HG02840 (cell line): ENCODE results near the gene PSMC3IP.
A peak's percentile ranks its signal among the peaks of the same experiment; 100 is the strongest.
"Not testable (repeated sequence)": the region's sequence is repeated elsewhere in the genome, so short reads cannot be mapped to it uniquely, and the experiment has no call there.

Experiments
- ATAC-seq: cut with Tn5 transposase; IDR thresholded peaks from one replicate; pipeline ENCODE4 v1.9.1; 2021; ENCODE audit warnings: mild to moderate bottlenecking, moderate library complexity, moderate number of reproducible peaks; ENCODE audit not compliant: unreplicated experiment, low FRiP score

PSMC3IP gene, protein sequence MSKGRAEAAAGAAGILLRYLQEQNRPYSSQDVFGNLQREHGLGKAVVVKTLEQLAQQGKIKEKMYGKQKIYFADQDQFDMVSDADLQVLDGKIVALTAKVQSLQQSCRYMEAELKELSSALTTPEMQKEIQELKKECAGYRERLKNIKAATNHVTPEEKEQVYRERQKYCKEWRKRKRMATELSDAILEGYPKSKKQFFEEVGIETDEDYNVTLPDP

DNA sequence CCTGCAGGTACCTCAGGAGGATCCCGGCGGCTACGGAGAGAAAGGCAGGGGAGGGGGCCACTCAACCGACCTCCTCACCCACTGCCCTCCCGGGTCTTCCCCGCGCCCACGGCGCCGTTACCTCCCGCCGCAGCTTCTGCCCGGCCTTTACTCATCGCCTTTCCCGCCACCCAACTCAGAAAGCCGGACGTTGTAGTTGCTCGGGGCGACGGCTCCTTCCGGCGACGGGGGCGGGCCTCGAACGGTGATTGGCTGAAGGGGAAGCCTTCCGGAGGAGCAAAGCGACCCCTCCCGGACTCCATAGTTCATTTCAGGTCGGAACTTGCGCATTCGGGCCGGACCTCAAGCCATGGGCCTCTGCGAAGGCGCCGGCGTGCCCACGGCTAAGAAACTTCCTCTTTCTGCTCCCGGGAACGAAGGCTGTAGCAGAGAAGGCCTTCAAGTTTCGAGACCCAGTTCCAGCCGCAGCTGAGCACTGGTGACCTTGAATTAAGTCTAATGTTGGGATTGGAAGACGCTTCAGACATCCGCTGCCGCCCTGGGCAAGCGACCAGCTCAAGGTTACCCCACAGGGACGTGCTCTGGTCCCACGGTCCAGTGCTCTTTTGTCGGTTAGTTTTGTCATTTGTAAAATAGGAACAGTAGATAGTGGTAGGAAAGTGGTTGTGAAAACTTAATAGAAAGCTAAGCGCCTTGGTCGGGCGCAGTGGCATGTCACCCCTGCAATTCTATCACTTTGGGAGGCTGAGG, at the start of gene PSMC3IP:
Gene PSMC3IP, minus strand, starts transcription at position 198 of the 750 bp plus-strand sequence. Its CDS starts 43 bp downstream, at position 155.
- ATAC-seq = peak; percentile 61

DNA sequence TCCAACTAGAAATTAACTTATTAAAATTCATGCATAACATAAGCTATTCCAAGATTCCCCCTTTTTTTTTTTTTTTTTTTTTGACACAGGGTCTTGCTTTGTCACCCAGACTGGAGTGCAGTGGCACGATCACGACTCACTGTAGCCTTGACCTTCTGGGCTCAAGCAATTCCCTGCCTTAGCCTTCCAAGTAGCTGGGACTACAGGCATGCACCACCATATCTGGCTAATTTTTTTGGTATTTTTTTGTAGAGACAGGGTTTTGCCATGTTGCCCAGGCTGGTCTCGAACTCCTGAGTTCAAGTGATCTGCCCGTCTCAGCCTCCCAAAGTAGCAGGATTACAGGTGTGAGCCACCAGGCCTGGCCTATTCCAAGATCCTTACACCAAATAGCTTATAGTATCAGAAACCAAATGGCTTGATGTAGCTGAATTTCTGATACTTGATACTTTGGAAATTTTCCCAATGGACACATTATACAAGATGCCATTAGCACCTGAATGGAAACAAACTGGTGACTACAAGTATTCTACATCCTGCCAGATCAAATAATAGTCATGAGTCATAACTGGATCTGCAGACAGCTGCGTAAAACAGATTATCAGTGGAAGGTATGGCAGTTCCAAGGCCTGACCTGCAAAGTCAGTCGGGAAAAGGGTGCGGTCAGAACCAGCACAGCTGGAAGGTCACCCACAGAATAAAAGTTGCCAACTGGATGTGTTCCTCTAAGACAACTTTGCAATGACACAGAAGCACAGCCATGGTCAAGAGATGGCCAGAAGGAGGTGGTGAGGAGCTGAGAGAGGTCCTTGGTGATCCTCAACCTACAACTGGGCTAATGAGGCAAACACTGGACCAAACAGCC, 46.4 kb upstream of the PSMC3IP start:
- no peak for ATAC-seq

DNA sequence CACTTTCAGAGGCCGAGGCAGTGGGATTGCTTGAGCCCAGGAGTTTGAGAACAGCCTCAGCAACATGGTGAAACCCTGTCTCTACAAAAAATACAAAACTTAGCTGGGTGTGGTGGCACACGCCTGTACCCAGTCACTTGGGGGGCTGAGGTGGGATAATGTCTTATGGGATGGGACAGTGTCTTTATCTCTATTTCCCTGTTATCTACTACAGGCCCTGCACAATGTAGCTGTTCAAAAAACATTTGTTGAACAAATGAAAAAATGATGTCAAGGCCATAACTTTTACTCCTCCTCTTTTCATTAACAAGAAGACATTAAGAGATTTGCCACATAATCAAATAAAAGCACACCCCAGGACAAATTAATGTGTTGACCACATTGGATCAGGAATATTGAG, 45.7 kb upstream of the PSMC3IP start:
- no peak for ATAC-seq

DNA sequence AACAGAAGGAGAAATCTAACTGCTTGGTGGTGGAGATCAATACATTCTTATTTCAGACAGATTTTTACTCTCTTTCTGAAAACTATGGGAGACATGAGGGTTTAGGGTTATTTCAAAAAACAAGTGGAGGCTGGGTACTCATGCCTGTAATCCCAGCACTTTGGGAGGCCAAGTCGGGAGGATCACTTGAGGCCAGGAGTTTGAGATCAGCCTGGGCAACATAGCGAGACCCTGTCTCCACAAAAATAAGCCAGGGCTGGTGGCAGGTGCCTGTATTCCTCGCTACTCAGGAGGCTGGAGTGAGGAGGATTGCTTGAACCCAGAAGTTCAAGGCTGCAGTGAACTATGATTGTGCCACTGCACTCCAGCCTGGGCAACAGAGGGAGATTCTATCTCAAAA, 44.5 kb upstream of the PSMC3IP start:
- not testable (repeated sequence) for ATAC-seq

DNA sequence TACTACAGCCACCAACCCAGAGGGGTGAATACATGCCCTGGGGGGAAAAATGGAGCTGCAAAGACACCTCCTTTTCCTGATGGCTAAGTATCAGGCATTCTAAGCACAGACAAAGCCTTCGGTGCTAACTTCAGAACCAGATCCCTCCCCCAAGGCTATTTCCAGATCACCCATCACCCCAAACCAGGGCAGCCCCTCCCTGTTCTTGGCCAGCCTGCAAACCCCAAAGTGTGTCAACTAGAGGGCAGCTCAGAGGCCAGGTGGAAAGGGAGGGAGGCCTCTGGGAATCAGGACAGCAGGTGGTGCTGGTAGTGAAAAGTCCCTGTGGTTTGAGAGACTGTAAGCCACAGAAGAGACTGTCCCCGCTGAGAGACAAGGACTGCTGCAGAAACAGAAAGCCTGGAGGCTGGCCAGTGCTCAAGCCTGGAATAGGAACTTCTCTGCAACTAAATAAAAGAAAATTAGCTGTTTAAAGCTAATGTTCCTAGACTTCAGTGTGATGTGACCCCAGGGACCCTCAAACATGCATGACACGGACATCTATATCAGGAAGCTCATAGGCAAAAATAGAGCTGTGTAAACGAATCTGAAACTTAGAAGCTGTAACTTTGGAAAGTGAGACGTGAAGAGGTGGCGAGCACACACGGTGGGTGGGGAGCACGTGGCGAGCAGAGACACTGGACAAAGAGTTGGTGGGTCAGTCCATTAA, 41.1 kb upstream of the PSMC3IP start:
- ATAC-seq = no peak

DNA sequence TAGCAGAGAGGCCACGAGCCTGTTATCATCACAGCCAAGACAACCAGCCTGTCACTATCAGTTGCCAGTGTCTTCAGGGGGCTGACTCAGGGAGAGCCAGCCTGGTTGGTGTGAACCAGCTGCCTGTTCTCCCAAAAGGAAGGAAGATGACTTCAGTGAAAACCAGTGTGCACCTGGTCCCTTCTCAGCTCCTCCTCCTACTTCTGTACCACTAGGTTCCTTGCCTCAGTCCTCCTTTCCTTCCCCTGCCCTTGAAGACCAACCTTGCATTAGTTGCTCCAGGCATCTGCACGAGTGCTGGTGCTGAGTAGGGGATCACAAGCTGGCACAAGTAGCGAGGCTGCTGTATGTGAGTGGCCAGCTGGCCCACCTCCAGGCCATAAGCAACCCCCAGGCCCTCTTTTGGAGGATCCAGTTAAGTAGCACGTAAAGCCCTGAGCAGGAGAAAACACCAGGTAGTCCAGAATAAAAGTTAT, 40.5 kb upstream of the PSMC3IP start:
- ATAC-seq = no peak

DNA sequence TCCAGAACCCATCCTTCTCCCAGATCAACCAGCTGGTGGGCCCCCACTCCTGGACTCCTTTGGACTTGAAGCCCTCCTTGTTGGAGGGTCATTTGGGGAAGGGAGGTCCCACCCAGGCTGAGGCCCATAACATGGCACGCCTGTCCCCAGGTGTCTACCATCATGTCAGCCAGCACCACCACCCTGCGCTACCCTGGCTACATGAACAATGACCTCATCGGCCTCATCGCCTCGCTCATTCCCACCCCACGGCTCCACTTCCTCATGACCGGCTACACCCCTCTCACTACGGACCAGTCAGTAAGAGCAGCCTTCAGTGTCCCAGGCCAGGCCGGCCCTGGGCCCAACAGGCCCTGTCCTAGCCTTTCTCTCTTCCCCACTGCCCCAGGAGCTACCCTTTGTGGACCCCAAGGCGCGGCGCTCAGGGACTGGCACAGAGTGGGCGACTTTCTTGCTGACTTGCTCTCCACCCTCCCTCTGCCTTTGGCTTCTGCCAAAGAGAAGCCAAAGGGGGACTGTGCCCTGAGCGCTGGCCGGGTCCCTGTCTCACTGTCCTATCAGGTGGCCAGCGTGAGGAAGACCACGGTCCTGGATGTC, 36.3 kb upstream of the PSMC3IP start:
- ATAC-seq = no peak

DNA sequence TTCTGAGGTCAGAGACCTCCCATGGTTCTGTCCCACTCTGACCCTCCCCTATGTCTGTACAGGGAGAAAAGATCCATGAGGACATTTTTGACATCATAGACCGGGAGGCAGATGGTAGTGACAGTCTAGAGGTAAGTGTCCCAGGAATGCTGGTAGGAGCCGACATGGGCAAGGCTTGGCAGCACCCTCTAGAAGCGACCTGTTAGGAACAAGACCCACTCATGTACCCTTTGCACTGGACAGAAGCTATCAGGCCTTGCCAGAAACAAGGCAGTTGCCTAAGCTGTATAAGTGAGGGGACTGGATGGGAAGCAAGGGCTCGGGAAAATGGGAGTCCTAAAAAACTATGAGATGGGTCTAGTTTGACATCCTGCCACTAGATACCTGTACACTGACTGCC, 34.5 kb upstream of the PSMC3IP start:
- ATAC-seq = no peak

DNA sequence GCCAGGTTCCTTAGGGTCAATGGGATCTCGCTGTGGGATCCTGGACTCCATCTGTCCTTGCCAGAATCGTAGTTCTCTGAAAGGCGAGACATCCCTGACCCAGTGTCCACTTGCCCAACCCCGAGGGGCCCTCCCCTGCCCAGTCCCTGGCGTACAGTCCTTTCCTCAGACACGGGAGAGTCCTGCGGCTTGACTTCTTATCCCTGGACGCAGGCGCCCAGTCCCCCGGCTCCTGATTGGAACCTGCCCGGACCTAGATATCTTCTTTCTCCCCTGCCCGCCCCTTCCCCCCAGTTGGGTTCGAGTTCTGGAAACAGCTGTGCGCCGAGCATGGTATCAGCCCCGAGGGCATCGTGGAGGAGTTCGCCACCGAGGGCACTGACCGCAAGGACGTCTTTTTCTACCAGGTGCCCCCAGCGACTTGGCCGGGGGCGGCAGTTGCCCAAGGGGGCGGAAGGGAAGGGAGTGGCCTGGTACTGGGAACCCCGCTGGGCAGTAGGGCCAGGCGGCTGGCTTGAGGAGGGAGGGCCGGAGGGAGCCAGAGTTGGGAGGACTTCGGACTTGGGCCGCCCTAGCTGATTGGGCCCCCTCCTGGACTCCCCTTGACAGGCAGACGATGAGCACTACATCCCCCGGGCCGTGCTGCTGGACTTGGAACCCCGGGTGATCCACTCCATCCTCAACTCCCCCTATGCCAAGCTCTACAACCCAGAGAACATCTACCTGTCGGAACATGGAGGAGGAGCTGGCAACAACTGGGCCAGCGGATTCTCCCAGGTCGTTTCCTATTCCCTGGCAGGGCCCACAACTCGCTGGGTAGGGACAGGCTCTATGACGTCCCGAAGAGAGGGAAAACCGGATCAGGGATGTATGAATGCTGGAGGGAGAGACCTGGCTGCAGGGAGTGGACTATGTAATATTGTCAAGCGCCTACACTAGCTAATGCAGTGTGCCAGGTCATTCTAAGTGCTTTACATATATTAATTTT, 32.6 kb upstream of the PSMC3IP start:
- ATAC-seq = peak; percentile 11

DNA sequence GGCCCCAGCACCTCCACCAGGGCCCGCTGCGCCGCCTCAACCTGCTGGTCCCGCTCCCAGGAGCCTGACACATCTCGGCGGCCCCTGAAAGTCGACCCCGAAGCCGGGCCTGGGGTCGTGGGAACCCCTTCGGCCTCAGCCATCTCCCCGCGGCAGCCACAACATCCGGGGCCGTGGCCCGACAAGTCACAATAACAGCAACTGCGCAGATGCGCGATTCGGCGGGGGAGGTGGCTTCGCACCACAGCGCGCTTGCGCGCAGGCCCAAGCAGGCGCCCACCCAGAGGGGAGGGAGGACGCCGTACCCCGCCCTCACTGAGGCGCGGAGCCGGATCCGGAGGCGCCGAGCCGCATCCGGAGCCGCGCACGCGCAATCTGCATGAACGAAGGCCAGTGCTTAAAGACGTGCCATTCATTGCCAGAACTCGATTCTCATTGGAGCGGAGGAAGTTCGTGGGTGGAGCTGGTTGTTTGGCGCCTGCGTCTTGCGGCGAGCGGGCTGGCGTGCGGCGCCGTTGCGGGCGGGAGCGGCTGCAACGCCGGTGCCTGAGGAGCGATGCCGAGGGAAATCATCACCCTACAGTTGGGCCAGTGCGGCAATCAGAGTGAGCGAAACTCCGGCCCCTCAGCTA, 31.8 kb upstream of the PSMC3IP start, which contains the start of the genes RETREG3 and TUBG1:
Gene RETREG3, minus strand, starts transcription at position 193 of the 632 bp plus-strand sequence. Its CDS starts 50 bp downstream, at position 143.
Gene TUBG1, plus strand, starts transcription at position 502 of the 632 bp plus-strand sequence. Its CDS starts 55 bp downstream, at position 557.
- peak; percentile 94 for ATAC-seq

DNA sequence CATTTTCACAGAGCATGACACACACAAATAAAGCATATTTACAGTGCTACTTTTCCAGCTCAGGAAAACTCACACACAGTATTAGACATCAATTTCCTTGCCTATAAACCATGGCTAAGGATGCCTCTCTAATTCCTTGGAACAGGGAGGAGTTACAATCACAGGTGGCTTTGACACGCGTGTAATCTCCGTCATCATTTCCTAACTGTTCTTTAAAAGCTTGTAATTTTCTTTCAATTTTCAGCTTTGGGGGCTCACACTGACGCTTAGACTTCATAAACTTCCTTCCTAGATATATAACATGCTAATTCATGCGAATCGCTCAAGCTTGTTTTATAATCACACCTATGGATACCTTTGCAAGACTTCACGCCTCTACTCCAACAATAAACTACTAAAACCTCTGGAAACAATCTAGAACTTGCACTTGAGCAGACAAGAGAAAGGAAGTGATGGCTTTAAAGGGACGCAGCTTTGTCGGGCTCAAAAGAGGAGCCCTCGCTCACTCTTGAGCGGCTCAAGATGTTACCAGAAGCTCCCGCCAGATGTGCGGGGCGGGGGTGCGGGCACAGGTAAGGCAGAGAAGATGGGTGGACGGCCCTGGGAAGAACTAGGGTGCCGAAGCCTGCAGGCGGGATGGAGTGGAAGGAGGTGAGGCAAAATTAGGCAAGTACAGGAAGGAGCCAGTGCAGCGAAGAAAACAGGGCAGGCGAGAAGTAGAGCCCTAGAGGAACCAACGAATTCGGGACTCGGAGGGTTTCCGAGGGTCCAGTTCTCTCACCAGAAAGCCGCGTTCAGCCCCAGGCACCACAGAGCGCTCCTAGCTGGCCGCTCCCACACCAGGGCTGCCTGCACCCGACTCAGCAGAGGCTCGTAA, 31.0 kb upstream of the PSMC3IP start:
- peak; percentile 25 for ATAC-seq

DNA sequence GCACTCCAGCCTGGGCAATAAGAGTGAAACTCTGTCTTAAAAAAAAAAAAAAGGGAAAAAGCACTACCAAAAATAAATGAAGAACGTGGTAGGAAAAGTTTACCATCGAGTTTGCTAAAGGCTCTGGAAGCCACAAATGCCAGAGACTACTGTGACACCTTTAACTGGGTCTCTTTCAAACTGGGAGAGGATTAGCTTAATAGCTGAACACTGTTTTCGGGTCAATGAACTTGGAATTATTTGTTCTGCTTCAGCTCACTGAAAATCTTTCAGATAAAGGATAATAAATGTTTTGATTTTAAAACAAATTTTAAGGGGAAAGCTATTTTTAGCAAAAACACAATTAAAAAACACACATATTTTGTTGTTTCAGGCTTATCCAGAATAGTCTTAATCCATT, 30.2 kb upstream of the PSMC3IP start:
- no peak for ATAC-seq

DNA sequence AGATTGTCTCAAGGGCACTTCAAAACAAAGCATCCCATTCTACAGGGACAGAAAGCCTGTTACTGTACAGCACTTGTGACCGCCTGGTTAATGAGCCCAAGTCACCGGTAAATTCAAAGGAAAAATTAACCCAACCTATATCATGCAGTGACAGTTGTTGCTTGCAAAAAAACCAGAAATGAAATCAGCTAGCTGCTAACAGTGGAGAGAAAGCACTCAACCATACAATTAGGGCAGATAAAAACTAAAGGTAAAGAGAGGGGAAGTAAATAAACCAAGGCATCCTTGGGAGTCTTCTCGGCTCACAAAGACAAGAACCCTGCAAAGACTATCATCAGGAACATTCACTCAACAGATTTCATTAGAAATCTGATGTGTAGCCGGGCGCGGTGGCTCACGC, 25.8 kb upstream of the PSMC3IP start:
- no peak for ATAC-seq

DNA sequence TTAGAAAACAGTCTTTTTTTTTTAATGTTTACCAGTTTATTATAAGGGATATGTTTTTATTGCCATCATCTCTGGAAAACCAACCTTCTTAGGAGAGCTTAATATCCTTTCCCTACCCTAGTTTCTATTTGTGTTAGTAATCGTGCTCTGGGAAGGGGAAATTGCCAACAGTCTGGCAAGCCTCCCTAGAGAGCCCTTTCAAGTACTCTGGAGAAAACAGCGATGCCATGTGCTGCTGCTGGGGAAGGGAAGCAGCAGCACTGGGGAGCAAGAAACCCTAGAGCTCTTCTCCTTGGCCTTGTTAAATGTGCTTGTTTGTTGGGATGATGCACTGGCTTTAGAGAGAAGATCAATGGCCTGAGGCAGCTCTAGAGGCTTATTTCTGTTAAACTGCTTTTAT, 21.4 kb upstream of the PSMC3IP start:
- no peak for ATAC-seq

DNA sequence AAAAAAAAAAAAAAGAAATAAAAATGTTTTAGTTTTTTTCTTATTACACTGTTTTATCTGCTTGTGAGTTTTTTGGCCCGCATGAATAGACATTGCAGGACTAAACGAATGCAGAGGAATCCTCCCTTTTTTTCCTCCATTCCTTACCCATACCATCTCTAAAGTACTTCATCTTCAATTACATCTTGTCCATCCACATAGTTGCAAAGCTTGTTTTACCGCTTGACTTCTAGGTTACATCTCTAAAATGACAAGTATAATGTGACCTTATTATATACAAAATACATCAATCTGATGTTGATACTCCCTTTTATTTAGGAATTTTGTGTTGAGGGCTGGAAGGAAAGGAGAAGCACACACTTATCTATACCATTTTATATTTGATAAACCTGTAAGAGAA, 18.9 kb upstream of the PSMC3IP start:
- ATAC-seq = no peak

DNA sequence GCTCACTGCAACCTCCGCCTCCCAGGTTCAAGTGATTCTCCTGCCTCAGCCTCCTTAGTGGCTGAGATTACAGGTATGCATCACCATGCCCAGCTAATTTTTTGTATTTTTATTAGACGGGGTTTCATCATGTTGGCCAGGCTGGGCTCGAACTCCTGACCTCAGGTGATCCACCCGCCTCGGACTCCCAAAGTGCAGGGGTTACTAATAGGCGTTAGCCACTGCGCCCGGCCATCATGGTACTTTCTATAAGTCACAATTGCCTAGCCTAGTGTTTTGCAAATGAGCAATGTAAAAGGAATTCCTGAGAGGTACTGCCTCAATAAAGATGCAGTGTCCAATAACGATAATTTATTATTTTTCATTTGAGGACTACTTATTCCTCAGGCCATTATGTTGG, 13.9 kb upstream of the PSMC3IP start:
- no peak for ATAC-seq

DNA sequence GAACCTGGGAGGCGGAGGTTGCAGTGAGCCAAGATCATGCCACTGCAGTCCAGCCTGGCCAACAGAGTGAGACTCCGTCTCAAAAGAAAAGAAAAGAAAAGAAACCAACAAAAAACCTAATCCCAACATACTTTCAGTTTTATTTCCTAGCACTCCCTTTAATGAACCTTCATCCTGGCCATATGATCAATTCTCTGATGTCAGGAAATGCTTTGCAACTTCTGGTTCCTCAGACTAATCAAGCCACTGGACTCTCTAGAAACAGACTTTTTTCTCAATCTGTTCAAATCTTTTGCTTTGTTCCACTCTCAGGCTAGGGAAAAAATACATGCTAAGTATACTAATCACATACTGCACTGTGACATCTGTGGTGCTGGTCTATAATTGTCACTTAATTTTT, 13.4 kb upstream of the PSMC3IP start:
- no peak for ATAC-seq
